HG03108 (cell line): ENCODE measurements around the gene NECTIN3.
A peak's percentile ranks its signal among the peaks of the same experiment; 100 is the strongest.

Experiments
- ATAC-seq: cut with Tn5 transposase; IDR thresholded peaks from one replicate; pipeline ENCODE4 v1.9.1; 2021; ENCODE audit warnings: moderate library complexity; ENCODE audit not compliant: unreplicated experiment

The NECTIN3 gene

GRCh38 chr3:111194048-111194447 lies 122.4 kb downstream of the NECTIN3 start:
- ATAC-seq = no peak

- no peak for ATAC-seq
Observed at GRCh38 chr3:111197485-111197884, 125.9 kb downstream of the NECTIN3 start.

GRCh38 chr3:111200027-111200426 lies 128.4 kb downstream of the NECTIN3 start:
- no peak for ATAC-seq

- ATAC-seq = no peak
Observed at GRCh38 chr3:111210003-111210711, 138.5 kb downstream of the NECTIN3 start.

- no peak for ATAC-seq
Observed at GRCh38 chr3:111210866-111211564, 139.4 kb downstream of the NECTIN3 start.

GRCh38 chr3:111212511-111212910 lies 140.9 kb downstream of the NECTIN3 start:
- no peak for ATAC-seq

GRCh38 chr3:111215481-111215880 lies 143.9 kb downstream of the NECTIN3 start:
- ATAC-seq = no peak

GRCh38 chr3:111218615-111219014 lies 147.0 kb downstream of the NECTIN3 start:
- ATAC-seq = no peak

GRCh38 chr3:111227216-111227615 lies 155.6 kb downstream of the NECTIN3 start:
- ATAC-seq = no peak

GRCh38 chr3:111229301-111229700 lies 157.7 kb downstream of the NECTIN3 start:
- no peak for ATAC-seq

- no peak for ATAC-seq
Observed at GRCh38 chr3:111236836-111237713, 165.5 kb downstream of the NECTIN3 start.

- no peak for ATAC-seq
Observed at GRCh38 chr3:111237946-111238345, 166.3 kb downstream of the NECTIN3 start.

GRCh38 chr3:111238885-111239284 lies 167.3 kb downstream of the NECTIN3 start:
- ATAC-seq = peak; percentile 99

GRCh38 chr3:111241960-111242359 lies 170.3 kb downstream of the NECTIN3 start:
- no peak for ATAC-seq
